ENCODE results near the gene TRIM47. TPM values are rescaled to one million over a fixed set of nuclear protein-coding genes. Genes with fewer than 3 reads are reported as not detected.

The TRIM47 gene
- total and polyA plus RNA-seq, 2 of the 13 experiments (the other 11 are each of a cell fraction or from before 2014, with no cell fraction given): 33.5 to 82.0 TPM

GRCh38 chr17:75843577-75844529 lies 34.5 kb downstream of the TRIM47 start, which contains the start of gene UNC13D (continued):
- TF ChIP-seq ETS1 (CRISPR knock-in tag; IDR thresholded peaks at IDR 0.05) (no peak), TFE3 (CRISPR knock-in tag; IDR thresholded peaks at IDR 0.05) (no peak; the same call in 1 of the 2 replicates), ZNF281 (CRISPR knock-in tag; IDR thresholded peaks at IDR 0.05; ENCODE audit: borderline replicate concordance) (0 out of 2 replicates have a peak, but pooled peaks have one; percentile 4), KDM4B (CRISPR knock-in tag; IDR thresholded peaks at IDR 0.05) (0 out of 2 replicates have a peak, but pooled peaks have one; percentile 8), GLMP (CRISPR knock-in tag; IDR thresholded peaks at IDR 0.05; ENCODE audit: borderline replicate concordance) (no peak), RFXAP (CRISPR knock-in tag; IDR thresholded peaks at IDR 0.05; ENCODE audit: borderline replicate concordance) (no peak), ZNF607 (CRISPR knock-in tag; IDR thresholded peaks at IDR 0.05; ENCODE audit: borderline replicate concordance) (no peak), ZNF547 (CRISPR knock-in tag; IDR thresholded peaks at IDR 0.05) (peak; percentile 91), ZBTB42 (CRISPR knock-in tag; IDR thresholded peaks at IDR 0.05) (peak; percentile 53; the same call in 1 of the 2 replicates), HOXA3 (CRISPR knock-in tag; IDR thresholded peaks at IDR 0.05) (peak; percentile 60), BCL3 (CRISPR knock-in tag; IDR thresholded peaks at IDR 0.05) (no peak; the same call in 1 of the 2 replicates), SNAPC2 (CRISPR knock-in tag; IDR thresholded peaks at IDR 0.05) (no peak), ZFP41 (CRISPR knock-in tag; IDR thresholded peaks at IDR 0.05; ENCODE audit: borderline replicate concordance) (no peak; the same call in 1 of the 2 replicates), GLI4 (CRISPR knock-in tag; IDR thresholded peaks at IDR 0.05; ENCODE audit: borderline replicate concordance) (peak; percentile 92; the same call in 1 of the 2 replicates), THYN1 (CRISPR knock-in tag; IDR thresholded peaks at IDR 0.05; ENCODE audit: borderline replicate concordance, low read depth) (no peak), SRSF4 (IDR thresholded peaks at IDR 0.05; ENCODE audit: low read depth, low read length, poor library complexity, severe bottlenecking) (no peak)

All from HepG2 (cell line).